Activated gamma-delta T cell treated with Interleukin-2 at 50 U/mL for 16 hours (primary cell): Measurements from ENCODE around the gene KCNT1.

Source experiments
- DNase-seq: peaks from one replicate; pipeline ENCODE4 v3.0.0-alpha.2; 2020

The KCNT1 gene

DNA sequence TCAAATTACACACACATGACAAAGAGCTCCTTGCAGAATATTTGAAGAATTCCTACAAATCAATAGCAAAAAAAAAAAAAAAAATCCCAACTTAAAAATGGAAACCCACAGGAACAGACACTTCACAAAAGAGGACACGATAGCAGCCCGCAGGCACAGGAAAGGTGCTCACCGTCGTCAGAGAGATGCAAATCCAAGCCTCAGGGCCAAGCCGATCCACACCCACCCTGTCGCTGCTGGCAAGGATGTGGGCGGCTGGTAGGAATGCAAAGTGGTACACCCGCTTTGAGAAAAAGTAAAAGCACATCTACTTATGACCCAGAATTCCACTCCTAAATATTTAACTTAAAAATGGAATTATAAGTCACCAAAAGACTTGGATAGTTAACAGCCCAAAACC lies 28.0 kb upstream of the KCNT1 start:
- no peak for DNase-seq

GRCh38 chr9:135674977-135675376 lies 27.0 kb upstream of the KCNT1 start:
- DNase-seq, result no peak

GRCh38 chr9:135676891-135677290 lies 25.1 kb upstream of the KCNT1 start:
- no peak for DNase-seq

- DNase-seq, result no peak
These were observed 24.3 kb upstream of the KCNT1 start for GRCh38 chr9:135677641-135678168.

DNA sequence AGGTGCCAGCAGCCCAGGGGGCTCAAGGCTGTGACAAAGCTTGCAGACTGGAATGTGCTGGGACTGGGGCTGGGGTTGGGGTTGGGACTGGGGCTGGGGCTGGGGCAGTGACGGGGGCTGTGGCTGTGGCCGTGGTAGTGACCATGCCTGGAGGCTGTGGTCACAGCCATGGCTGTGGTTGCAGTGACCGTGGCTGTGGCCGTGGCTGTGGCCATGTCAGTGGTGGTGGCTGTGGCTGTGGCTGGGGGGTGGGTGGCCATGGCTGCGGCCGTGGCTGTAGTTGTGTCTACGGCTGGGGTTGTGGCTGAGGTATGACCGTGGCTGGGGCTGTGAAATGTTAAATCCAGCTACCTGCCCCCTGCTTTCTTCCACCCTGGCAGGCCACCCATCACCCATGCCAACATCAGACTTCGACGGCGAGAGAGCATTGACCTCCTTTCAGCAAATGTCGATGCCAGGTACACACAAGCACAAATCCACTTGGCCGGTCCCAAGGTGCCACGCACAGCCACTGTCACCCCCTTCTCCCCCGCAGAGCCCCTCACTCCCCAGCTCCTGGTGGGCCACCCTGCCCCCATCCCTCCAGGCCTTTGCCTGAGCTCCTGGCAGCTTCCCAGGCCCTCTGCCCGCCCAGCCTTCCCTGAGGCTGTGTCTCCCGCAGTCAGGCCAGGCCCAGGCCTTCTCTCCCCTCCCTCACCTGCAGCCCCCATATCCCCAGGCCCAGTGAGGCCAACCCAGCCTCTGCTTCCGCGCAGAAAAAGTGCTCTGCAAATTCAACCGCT lies 23.6 kb upstream of the KCNT1 start:
- no peak for DNase-seq

- no peak for DNase-seq
These were observed 21.9 kb upstream of the KCNT1 start for GRCh38 chr9:135680056-135680455.

- no peak for DNase-seq
These were observed 20.8 kb upstream of the KCNT1 start for GRCh38 chr9:135681161-135681560.

- no peak for DNase-seq
These were observed 18.5 kb upstream of the KCNT1 start for GRCh38 chr9:135683401-135684034.

- DNase-seq, result no peak
These were observed 17.3 kb upstream of the KCNT1 start for GRCh38 chr9:135684691-135685090.

- DNase-seq, result no peak
These were observed 14.8 kb upstream of the KCNT1 start for GRCh38 chr9:135687216-135687615.

DNA sequence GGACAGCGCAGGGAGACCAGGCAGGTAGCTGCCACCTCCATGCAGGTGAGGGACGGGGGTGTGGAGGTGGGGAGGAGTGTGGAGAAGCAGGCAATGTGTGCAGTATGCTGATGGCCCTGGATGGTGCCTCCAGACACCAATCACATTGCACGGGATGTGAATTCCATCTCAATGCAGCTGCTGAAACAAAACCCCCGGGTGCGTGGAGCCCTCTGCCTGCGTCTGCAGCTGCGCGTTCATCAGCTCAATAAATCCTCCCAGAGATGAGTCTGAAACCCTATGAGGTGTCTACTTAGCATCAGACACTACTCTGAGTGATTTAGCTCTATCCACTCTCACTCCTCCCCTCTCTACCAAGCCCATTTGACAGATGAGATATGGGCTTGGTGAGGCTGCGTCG lies 13.0 kb upstream of the KCNT1 start:
- DNase-seq, result no peak

DNA sequence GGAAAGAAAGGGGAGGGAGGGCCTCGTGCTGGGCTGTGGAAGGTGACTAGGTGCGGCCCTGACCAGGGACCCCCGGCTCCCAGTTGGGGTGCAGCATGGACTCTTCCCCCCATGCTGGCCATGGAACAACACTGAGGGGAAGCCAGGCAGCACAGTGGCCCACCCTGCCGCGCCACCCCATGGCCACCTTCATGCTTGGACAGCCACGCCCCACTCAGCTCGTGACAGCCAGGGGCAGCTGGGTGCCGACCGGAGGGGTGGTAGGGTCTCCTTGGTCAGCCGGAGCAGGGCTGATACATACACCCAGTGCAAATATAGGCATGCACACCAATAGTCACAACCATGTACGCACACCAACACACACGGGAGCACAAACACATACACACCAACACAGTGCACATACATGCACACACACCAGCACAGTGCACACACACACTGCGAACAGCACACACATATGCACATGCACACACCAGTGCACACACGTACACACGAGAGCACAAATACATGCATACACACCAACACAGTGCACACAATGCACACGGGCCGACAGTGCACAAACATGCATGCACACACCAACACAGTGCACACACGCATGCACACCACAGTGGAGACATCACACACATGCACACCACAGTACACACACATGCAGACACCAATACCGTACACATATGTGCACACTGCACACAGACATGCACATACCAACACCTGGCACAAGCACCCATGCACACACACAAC lies 11.0 kb upstream of the KCNT1 start:
- DNase-seq, result no peak

DNA sequence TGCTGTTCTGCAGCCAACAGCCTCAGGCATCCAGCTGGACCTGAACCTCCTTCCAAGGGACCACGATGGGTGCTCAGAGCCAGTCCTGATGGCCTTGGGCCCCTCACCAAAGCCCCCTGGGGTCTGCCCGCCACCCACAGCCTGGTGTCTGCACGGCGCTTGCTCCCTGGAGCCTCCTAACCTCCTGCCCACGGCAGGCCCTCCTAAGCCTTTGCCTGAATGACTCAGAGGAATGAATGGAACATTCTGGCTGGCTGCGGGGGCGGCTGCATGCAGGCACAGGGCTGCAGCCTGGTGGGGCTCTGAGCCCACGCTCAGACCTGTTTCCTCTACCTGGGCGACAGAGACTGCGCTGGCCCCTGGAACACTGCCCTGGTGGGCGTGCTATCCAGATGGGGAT lies 9.6 kb upstream of the KCNT1 start:
- DNase-seq, result no peak

GRCh38 chr9:135693265-135693664 lies 8.7 kb upstream of the KCNT1 start:
- no peak for DNase-seq

DNA sequence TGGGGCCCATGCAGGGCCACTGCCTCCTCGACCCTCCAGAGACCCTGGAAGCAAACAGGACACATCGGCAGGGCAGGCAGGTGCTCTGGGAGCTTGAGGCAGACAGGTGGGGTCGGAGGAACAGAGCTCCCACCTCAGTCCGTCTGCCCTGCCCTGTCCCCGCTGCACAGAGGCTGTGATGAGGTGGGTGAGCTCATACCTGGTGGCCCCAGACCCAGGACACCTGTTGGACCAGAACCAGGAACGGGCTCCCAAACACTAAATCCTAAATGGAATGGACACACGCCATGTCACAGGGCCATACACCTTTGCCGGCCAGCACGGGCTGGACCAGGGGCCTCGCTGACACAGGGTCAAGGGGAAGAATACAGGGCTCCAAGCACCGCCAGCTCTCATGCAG lies 8.2 kb upstream of the KCNT1 start:
- DNase-seq, result no peak

- no peak for DNase-seq
These were observed 7.6 kb upstream of the KCNT1 start for GRCh38 chr9:135694414-135694813.

GRCh38 chr9:135695036-135695435 lies 6.9 kb upstream of the KCNT1 start:
- DNase-seq, result no peak

DNA sequence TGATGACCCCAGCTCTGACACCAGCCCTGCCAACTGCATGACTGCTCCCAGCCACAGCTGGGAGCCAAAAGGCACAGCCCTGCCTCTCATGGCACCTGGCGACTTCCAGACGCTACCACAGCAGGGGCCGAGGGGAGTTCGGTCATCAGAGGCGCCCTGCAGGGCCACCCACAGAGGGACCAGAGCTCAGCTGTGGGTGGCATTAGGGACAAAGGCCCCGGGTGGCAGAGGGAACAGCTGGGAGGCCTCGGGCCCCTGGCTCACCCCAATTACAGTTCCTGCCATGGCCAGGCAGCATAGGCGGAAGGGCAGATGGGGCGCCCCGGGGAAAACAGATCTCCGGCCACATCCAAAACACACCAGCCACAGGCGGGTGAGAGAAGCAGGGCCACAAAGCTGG lies 6.3 kb upstream of the KCNT1 start:
- DNase-seq, result no peak

DNA sequence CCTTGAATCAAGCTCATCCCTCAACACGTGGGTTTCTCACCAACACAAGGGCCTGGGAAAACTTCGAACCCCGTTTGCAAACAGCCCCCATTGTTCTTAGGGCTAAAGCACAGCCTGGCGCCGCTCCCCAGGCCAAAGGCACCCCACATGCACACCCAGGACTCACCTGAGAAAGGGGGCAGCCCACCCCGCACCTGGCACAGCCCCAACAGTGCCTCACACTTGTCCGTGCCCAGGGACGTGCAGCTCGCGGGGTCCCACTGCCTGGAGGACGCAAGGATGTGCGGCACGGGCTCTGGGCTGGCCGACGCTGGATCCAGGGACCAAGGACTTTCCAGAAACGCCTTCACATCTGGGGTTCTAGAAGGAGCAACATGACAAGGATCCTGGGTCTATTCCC lies 5.5 kb upstream of the KCNT1 start:
- DNase-seq, result no peak

DNA sequence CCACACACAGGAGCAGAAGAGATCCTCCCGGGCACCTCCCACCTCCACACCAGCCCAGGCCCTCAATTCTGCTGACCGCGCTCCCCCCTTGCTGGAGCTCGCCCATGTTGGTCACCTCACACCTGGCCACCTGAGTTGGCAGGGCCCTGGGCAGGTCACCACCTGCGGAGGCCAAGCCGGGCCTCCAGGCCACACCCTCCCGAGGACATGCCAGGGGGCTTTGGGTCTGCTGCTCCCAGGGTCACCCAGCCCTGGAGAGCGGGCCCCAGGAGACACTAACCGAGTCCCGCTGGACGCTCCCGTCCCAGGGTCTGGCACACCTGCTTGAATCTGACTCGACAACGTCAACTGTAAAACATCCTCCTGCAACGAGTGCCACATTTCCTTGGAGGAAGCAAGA lies 4.8 kb upstream of the KCNT1 start:
- no peak for DNase-seq

- DNase-seq, result no peak
These were observed 3.7 kb upstream of the KCNT1 start for GRCh38 chr9:135698236-135698635.

DNA sequence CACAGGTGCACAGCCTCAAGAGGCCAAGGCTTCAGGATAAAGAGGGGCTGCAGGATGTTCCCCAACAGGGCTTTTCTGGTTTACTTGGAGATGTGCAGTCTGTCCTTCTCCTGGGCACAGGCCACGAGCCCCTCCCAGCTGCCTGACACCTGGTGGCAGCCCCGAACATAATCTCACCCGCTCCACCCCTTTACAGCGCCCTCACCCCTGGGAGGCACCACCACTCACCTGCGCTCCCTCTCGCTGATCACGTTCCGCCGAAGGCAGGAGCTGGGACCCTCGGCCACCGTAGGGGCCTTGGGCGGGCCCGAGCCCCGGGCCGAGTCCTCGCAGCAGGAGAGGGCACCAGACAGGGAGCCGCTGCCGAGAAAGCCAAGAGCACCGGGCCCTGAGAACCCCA lies 3.2 kb upstream of the KCNT1 start:
- DNase-seq, result no peak

DNA sequence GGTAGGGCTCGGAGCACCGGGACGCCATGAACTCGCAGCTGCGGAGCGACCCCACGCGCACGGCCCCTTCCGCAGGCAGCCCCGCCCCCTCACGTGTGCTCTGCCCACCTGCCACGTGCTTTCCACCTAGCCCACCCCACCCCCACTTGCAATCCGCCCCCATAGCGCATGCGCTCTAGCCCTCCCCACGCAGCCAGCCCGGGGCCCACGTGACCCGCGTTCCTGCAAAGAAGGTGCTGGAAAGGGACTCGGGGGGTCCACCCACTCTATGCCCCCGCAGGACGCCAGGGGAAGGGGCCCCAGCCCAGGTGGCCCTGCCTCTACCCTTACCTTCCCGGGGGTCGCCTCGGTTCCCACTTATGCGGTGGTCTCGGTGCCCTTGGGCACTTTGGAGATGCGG lies 2.5 kb upstream of the KCNT1 start, which contains the start of gene SOHLH1:
SOHLH1 (minus strand) TSS at position 42 of the 400 bp plus-strand sequence; CDS start at position 28, 14 bp downstream.
- no peak for DNase-seq

GRCh38 chr9:135700525-135700924 lies 1.5 kb upstream of the KCNT1 start:
- DNase-seq, result no peak
